ENCODE measurements around the gene DOK7.
"Not testable (repeated sequence)": the region's sequence is repeated elsewhere in the genome, so short reads cannot be mapped to it uniquely, and the experiment has no call there.

DOK7 gene

GRCh38 chr4:3508542-3508941, 45.4 kb downstream of the DOK7 start:
- no peak for DNase-seq

GRCh38 chr4:3510481-3510880, 47.4 kb downstream of the DOK7 start:
- no peak for DNase-seq

- no peak for DNase-seq
Measured at GRCh38 chr4:3511187-3511586, 48.1 kb downstream of the DOK7 start.

- DNase-seq, result not testable (repeated sequence)
Measured at GRCh38 chr4:3511601-3512000, 48.5 kb downstream of the DOK7 start.

- DNase-seq, result no peak
Measured at GRCh38 chr4:3512279-3512678, 49.2 kb downstream of the DOK7 start.

- DNase-seq, result no peak
Measured at GRCh38 chr4:3512719-3513118, 49.6 kb downstream of the DOK7 start.

- DNase-seq, result no peak
Measured at GRCh38 chr4:3513807-3514206, 50.7 kb downstream of the DOK7 start.

GRCh38 chr4:3514221-3514780, 51.2 kb downstream of the DOK7 start:
- no peak for DNase-seq

GRCh38 chr4:3514806-3515501, 51.8 kb downstream of the DOK7 start:
- no peak for DNase-seq

- DNase-seq, result no peak
Measured at GRCh38 chr4:3515646-3516045, 52.5 kb downstream of the DOK7 start.

- no peak for DNase-seq
Measured at GRCh38 chr4:3516061-3516835, 53.1 kb downstream of the DOK7 start.

- no peak for DNase-seq
Measured at GRCh38 chr4:3516836-3517730, 54.0 kb downstream of the DOK7 start.

GRCh38 chr4:3517731-3518510, 54.8 kb downstream of the DOK7 start:
- DNase-seq, result no peak

- no peak for DNase-seq
Measured at GRCh38 chr4:3518511-3518880, 55.4 kb downstream of the DOK7 start.

- no peak for DNase-seq
Measured at GRCh38 chr4:3518941-3519340, 55.8 kb downstream of the DOK7 start.

- DNase-seq, result no peak
Measured at GRCh38 chr4:3519468-3520264, 56.6 kb downstream of the DOK7 start.

GRCh38 chr4:3520276-3520675, 57.2 kb downstream of the DOK7 start:
- DNase-seq, result no peak

- no peak for DNase-seq
Measured at GRCh38 chr4:3520796-3521600, 57.9 kb downstream of the DOK7 start.

- DNase-seq, result no peak
Measured at GRCh38 chr4:3521621-3522325, 58.7 kb downstream of the DOK7 start.

- no peak for DNase-seq
Measured at GRCh38 chr4:3522326-3522640, 59.2 kb downstream of the DOK7 start.
